H9 (cell line): Measurements from ENCODE around the gene FASTKD1. TPM values are rescaled to one million over a fixed set of nuclear protein-coding genes. Genes with fewer than 3 reads are reported as not detected.

Experiments used
- DNase-seq: peaks from one replicate; pipeline ENCODE4 v3.0.0-alpha.2; 2017
- H2AFZ ChIP-seq: one replicate; pipeline ENCODE4 v1.6.1; 2013; ENCODE audit warnings: mild to moderate bottlenecking, low read length, control low read depth, moderate library complexity
- H2AK5ac ChIP-seq: 2 replicates; pipeline ENCODE4 v1.6.1; 2013; ENCODE audit warnings: low read length, control low read depth, mixed read lengths; ENCODE audit not compliant: insufficient read length
- H2BK120ac ChIP-seq: one replicate; pipeline ENCODE4 v1.6.1; 2013; ENCODE audit warnings: low read depth, mild to moderate bottlenecking, low read length, control low read depth, inconsistent platforms; ENCODE audit not compliant: poor library complexity, severe bottlenecking
- H2BK12ac ChIP-seq: 2 replicates; pipeline ENCODE4 v1.6.1; 2013; ENCODE audit warnings: low read length, control low read depth, mixed read lengths, low read depth; ENCODE audit not compliant: insufficient read length
- H2BK15ac ChIP-seq: 2 replicates; pipeline ENCODE4 v1.6.1; 2013; ENCODE audit warnings: low read depth, low read length, control low read depth
- H2BK20ac ChIP-seq: one replicate; pipeline ENCODE4 v1.6.1; 2013; ENCODE audit warnings: low read depth, mild to moderate bottlenecking, low read length, control low read depth, inconsistent platforms; ENCODE audit not compliant: poor library complexity, severe bottlenecking
- H2BK5ac ChIP-seq: 2 replicates; pipeline ENCODE4 v1.6.1; 2013; ENCODE audit warnings: low read length, control low read depth, mixed read lengths; ENCODE audit not compliant: insufficient read length
- H3K14ac ChIP-seq: 2 replicates; pipeline ENCODE4 v1.6.1; 2013; ENCODE audit warnings: low read length, control low read depth; ENCODE audit not compliant: insufficient read depth
- H3K18ac ChIP-seq: 2 replicates; pipeline ENCODE4 v1.6.1; 2013; ENCODE audit warnings: low read depth, mild to moderate bottlenecking, mixed read lengths, low read length, control low read depth; ENCODE audit not compliant: insufficient read length
- H3K23ac ChIP-seq: 2 replicates; pipeline ENCODE4 v1.6.1; 2013; ENCODE audit warnings: low read length, control low read depth, mixed read lengths, low read depth; ENCODE audit not compliant: insufficient read length
- H3K23me2 ChIP-seq: 2 replicates; pipeline ENCODE4 v1.6.1; 2013; ENCODE audit warnings: low read depth, mild to moderate bottlenecking, mixed read lengths, low read length, control low read depth; ENCODE audit not compliant: insufficient read length, poor library complexity, severe bottlenecking
- H3K27ac ChIP-seq: 2 replicates; pipeline ENCODE4 v1.5.1; 2013; ENCODE audit warnings: low read length, control low read depth, mixed read lengths, low read depth; ENCODE audit not compliant: insufficient read length
- H3K27me3 ChIP-seq: 2 replicates; pipeline ENCODE4 v1.6.1; 2013; ENCODE audit warnings: low read length, control low read depth, inconsistent platforms; ENCODE audit not compliant: insufficient read depth
- H3K4ac ChIP-seq: 2 replicates; pipeline ENCODE4 v1.6.1; 2013; ENCODE audit warnings: low read depth, mild to moderate bottlenecking, control low read depth, inconsistent platforms, low read length, moderate library complexity
- H3K4me1 ChIP-seq: 2 replicates; pipeline ENCODE4 v1.6.1; 2013; ENCODE audit warnings: low read length, control low read depth, inconsistent platforms; ENCODE audit not compliant: insufficient read depth
- H3K4me2 ChIP-seq: 2 replicates; pipeline ENCODE4 v1.6.1; 2013; ENCODE audit warnings: low read length, control low read depth, mixed read lengths; ENCODE audit not compliant: insufficient read length, insufficient read depth
- H3K56ac ChIP-seq: 2 replicates; pipeline ENCODE4 v1.6.1; 2013; ENCODE audit warnings: low read depth, mild to moderate bottlenecking, mixed read lengths, low read length, control low read depth; ENCODE audit not compliant: insufficient read length
- H3K79me1 ChIP-seq: 2 replicates; pipeline ENCODE4 v1.6.1; 2013; ENCODE audit warnings: low read depth, mild to moderate bottlenecking, moderate library complexity, low read length, control low read depth, inconsistent platforms; ENCODE audit not compliant: insufficient read depth, poor library complexity, severe bottlenecking
- H3K79me2 ChIP-seq: 2 replicates; pipeline ENCODE4 v1.6.1; 2013; ENCODE audit warnings: low read length, control low read depth, inconsistent platforms; ENCODE audit not compliant: insufficient read depth
- H3K9ac ChIP-seq: 2 replicates; pipeline ENCODE4 v1.6.1; 2013; ENCODE audit warnings: low read length, control low read depth, mixed read lengths; ENCODE audit not compliant: insufficient read length; ENCODE audit errors: extremely low read depth
- H3K9me3 ChIP-seq: one replicate; pipeline ENCODE4 v1.6.1; 2013; ENCODE audit warnings: low read depth, low read length, inconsistent platforms; ENCODE audit not compliant: control insufficient read depth
- H3T11ph ChIP-seq: one replicate; pipeline ENCODE4 v1.6.1; 2013; ENCODE audit warnings: mild to moderate bottlenecking, low read length, control low read depth, inconsistent platforms
- H4K20me1 ChIP-seq: one replicate; pipeline ENCODE4 v1.6.1; 2013; ENCODE audit not compliant: control insufficient read depth, insufficient read length, insufficient read depth
- H4K5ac ChIP-seq: 2 replicates; pipeline ENCODE4 v1.6.1; 2013; ENCODE audit warnings: low read depth, mild to moderate bottlenecking, mixed read lengths, low read length, control low read depth; ENCODE audit not compliant: insufficient read length
- H4K8ac ChIP-seq: replicated peaks from 2 replicates; pipeline ENCODE4 v1.6.1; 2013; ENCODE audit warnings: low read length, control low read depth, mixed read lengths, low read depth; ENCODE audit not compliant: insufficient read length
- H4K91ac ChIP-seq: 2 replicates; pipeline ENCODE4 v1.6.1; 2013; ENCODE audit warnings: low read depth, mild to moderate bottlenecking, moderate library complexity, mixed read lengths, low read length, control low read depth; ENCODE audit not compliant: insufficient read length
- H3K27ac Mint-ChIP-seq, 3 experiments: 2 replicates in 2 of 3; 3 replicates in 1 of 3; pipeline ENCODE4 v1.8.0; 2020 to 2021; ENCODE audit warnings: mixed read lengths in 3 of 3, mild to moderate bottlenecking in 1 of 3, moderate library complexity in 1 of 3
- H3K27me3 Mint-ChIP-seq: 2 replicates; pipeline ENCODE4 v1.8.0; 2021; ENCODE audit warnings: low read depth, mild to moderate bottlenecking, moderate library complexity, mixed read lengths
- H3K36me3 Mint-ChIP-seq, 3 experiments: 2 replicates in 2 of 3; 3 replicates in 1 of 3; pipeline ENCODE4 v1.8.0; 2020 to 2021; ENCODE audit warnings: low read depth in 3 of 3, mixed read lengths in 3 of 3; ENCODE audit not compliant: insufficient read depth in 1 of 3
- H3K4me1 Mint-ChIP-seq, 2 experiments: 2 replicates each; pipeline ENCODE4 v1.8.0; 2020; ENCODE audit warnings: mixed read lengths in 2 of 2
- H3K4me3 Mint-ChIP-seq, 2 experiments: 2 replicates in 1 of 2; 3 replicates in 1 of 2; pipeline ENCODE4 v1.8.0; 2020 to 2021; ENCODE audit warnings: mild to moderate bottlenecking in 2 of 2, mixed read lengths in 2 of 2, moderate library complexity in 1 of 2
- H3K9me3 Mint-ChIP-seq, 2 experiments: 2 replicates in 1 of 2; 3 replicates in 1 of 2; pipeline ENCODE4 v1.8.0; 2020; ENCODE audit warnings: mild to moderate bottlenecking in 2 of 2, mixed read lengths in 2 of 2, moderate library complexity in 1 of 2
- total RNA-seq: library from RNA; stranded (reverse); gene quantifications from 2 replicates; pipeline ENCODE4 v1.2.1, GENCODE V29; 2021
- TF ChIP-seq, protein P1 (sequence below): fragments of 200-600 bp; sonication (generic); conservative IDR thresholded peaks from 3 replicates; pipeline ENCODE4 v1.8.0; 2021; ENCODE audit warnings: antibody characterized with exemption, mild to moderate bottlenecking

Gene FASTKD1
- total RNA-seq, 1 experiment from 2014 or later, result 47.6 TPM

GRCh38 chr2:169526451-169526850, 47.2 kb downstream of the FASTKD1 start:
- Histone ChIP-seq H3K79me2 (no peaks in the 10 kb centered on the region), H2AK5ac (no peak overlapping the region), H3K79me1 (no peaks in the 10 kb centered on the region), H4K8ac (no peak overlapping the region), H3K4me2 (no peak overlapping the region), H4K20me1 (no peaks in the 10 kb centered on the region), H2BK20ac (no peak overlapping the region), H2BK5ac (no peak overlapping the region), H3K4ac (no peak overlapping the region), H3K27me3 (no peaks in the 10 kb centered on the region), H2BK12ac (no peak overlapping the region), H3K23me2 (no peaks in the 10 kb centered on the region), H4K91ac (no peak overlapping the region), H2BK15ac (no peak overlapping the region), H4K5ac (no peak overlapping the region), H3K23ac (no peak overlapping the region), H2BK120ac (no peak overlapping the region), H3K27ac (no peak overlapping the region), H3K18ac (no peak overlapping the region), H3K14ac (no peak overlapping the region), H2AFZ (no peak overlapping the region), H3K4me1 (no peaks in the 10 kb centered on the region), H3T11ph (no peak overlapping the region), H3K9ac (no peak overlapping the region), H3K56ac (no peak overlapping the region), H3K9me3 (no peaks in the 10 kb centered on the region)
- Mint-ChIP-seq H3K4me1 (no peaks in the 10 kb centered on the region), H3K27me3 (no peaks in the 10 kb centered on the region), H3K36me3 (peaks cover 0 to 8% (median 7%) of the 10 kb centered on the region in 3 experiments; a peak in 4 of 7 replicates), H3K4me3 (no peak overlapping the region), H3K9me3 (no peaks in the 10 kb centered on the region), H3K27ac (no peak overlapping the region)
- DNase-seq, result no peak
- TF ChIP-seq, protein P1, sequence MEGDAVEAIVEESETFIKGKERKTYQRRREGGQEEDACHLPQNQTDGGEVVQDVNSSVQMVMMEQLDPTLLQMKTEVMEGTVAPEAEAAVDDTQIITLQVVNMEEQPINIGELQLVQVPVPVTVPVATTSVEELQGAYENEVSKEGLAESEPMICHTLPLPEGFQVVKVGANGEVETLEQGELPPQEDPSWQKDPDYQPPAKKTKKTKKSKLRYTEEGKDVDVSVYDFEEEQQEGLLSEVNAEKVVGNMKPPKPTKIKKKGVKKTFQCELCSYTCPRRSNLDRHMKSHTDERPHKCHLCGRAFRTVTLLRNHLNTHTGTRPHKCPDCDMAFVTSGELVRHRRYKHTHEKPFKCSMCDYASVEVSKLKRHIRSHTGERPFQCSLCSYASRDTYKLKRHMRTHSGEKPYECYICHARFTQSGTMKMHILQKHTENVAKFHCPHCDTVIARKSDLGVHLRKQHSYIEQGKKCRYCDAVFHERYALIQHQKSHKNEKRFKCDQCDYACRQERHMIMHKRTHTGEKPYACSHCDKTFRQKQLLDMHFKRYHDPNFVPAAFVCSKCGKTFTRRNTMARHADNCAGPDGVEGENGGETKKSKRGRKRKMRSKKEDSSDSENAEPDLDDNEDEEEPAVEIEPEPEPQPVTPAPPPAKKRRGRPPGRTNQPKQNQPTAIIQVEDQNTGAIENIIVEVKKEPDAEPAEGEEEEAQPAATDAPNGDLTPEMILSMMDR, result no peak
